GM19455 (cell line): ENCODE results near the gene TTC17.

Source experiments
- ATAC-seq: cut with Tn5 transposase; IDR thresholded peaks from one replicate; pipeline ENCODE4 v1.9.1; 2021; ENCODE audit not compliant: unreplicated experiment

TTC17 gene

DNA sequence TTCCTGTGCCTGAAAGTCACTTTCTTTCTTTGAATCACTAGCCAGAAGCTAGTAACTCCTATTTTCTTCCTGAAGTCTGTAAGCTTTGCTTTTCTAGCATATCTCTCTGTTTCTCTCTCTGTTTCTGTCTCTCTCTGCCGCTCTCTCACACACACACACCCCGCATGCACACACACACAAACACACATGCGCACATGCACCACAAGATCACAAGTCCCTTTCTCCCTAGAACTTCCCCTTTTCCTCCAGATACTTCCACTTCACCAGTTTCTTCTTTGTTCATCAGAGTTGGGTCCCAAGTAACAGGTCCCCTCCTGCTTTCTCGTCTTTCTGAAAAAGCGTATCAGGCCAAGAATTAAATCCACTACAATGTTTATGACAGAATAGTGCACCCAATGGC, 173.3 kb downstream of the TTC17 start:
- ATAC-seq: no peak

DNA sequence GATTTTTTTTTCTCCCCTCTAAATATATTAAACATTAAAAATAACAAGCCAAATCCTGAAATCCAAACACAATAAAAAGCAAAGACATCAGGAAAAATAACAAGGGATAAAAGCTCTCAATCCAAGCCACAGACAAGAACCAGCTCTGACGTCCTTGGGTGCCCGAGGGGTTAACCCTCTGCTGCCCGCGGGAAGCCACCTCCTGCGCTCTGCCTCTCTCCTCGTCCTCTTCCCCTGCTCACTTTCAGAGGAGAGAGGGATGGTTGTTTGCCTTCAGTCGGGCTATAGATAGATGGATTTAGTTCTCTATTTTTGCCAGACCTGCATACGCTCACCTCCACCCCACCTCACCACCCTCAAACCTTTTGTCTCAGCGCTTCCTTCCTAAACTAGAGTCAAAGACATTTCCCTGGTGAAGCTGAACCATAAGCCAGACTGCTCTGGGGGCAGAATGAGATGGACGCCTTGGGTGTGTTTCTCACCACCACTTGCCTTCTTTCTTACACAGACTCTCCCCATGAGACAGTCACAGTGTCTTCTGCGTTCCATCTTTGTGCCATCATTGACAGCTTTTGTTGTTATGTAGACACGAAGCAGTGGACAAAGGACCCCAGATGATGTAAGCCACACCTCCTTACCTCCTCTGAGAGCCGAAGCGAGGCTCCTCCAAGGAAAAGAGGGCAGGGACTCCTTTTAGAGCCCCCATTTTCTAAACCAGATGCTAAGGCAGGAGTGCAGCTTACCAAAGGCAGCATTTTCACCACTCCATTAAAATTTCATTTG, 179.3 kb downstream of the TTC17 start:
- no peak for ATAC-seq

DNA sequence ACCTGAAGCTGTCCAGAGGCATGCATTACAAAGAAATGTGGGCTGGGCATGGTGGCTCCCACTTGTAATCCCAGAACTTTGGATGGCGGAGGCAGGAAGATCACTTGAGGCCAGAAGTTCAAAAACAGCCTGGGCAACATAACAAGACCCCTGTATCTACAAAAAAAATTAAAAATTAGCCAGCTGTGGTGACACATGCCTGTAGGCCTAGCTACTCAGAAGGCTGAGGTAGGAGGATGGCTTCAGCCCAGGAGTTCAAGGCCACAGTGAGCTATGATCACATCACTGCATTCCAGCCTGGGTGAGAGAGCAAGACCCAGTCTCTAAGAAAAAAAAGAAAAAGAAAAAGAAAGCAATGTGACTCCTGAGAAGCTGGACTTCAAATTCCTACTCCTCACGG, 183.3 kb downstream of the TTC17 start:
- no peak for ATAC-seq

DNA sequence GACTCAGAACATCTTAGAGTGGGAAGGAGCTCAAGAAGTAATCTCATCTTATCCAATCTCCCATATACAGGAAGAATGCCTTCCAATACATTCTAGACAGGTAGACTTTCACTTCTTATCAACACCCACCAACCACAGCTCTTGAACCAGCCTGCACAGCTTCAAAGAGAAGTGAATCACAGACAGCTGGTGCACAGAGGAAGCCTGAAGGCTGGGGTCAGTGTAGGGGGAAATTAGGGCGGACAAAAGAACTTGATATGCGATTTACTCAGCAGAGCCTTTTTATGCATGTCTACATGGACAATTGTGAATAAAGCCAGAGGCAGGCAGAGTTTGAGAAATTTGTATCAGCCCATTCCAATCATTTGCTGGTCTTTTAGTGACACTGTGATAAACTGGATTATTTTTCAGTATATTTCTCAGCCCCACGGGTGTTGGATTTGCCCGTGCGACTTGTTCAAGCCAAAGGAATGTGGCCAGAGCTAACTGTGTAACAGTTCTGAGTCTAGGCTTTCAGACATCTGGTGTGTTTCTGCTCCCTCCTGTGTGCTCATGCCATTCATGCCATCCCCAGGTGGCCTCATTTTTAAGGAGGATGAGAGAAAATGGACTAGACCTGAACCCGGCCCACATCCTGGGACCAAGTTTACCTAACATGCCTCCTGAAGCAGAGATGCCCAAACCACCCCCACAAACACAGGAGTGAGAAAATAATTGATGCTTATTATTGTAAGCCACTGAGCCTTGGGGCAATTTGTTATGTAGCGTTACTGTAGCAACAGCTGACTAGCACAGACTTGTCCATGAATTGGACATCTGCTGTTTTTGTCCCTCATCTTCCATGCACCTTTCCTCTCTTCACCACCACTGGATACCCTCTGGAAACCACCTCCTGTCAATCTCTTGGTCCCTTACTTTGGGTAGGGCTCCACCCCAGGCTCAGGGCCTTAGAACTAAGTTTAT, 184.3 kb downstream of the TTC17 start:
- ATAC-seq: no peak
